Measurements from ENCODE around the gene DPYSL3.

- TF ChIP-seq CTCF (IDR thresholded peaks at IDR 0.05): no peak
- TF ChIP-seq POLR2A (IDR thresholded peaks at IDR 0.05): no peak
- no peak for TF ChIP-seq EP300 (IDR thresholded peaks at IDR 0.05)
These were observed 10.6 kb upstream of the DPYSL3 start for GRCh38 chr5:147520450-147520849.

Measured in tibial nerve (tissue), 4 donors.